Amniotic epithelial cell (primary cell): ENCODE data around the gene MCRIP2.
"Not testable (repeated sequence)": the region's sequence is repeated elsewhere in the genome, so short reads cannot be mapped to it uniquely, and the experiment has no call there.

Source experiments
- DNase-seq: peaks from one replicate; pipeline ENCODE4 v3.0.0-alpha.2; 2010; ENCODE audit warnings: low read depth

MCRIP2 gene

GRCh38 chr16:681746-682427 lies 40.3 kb downstream of the MCRIP2 start:
- peak; percentile 40 for DNase-seq

- DNase-seq, result no peak
These were observed 41.1 kb downstream of the MCRIP2 start for GRCh38 chr16:682493-683395.

- no peak for DNase-seq
These were observed 41.9 kb downstream of the MCRIP2 start for GRCh38 chr16:683396-684070.

GRCh38 chr16:684071-684794 lies 42.6 kb downstream of the MCRIP2 start, which contains the start of gene JMJD8:
Gene JMJD8 (minus strand): TSS chr16:684334. CDS start chr16:684319, 15 bp downstream.
- peak; percentile 90 for DNase-seq

- no peak for DNase-seq
These were observed 43.5 kb downstream of the MCRIP2 start for GRCh38 chr16:684961-685696.

- DNase-seq, result peak; percentile 18
These were observed 44.3 kb downstream of the MCRIP2 start for GRCh38 chr16:685967-686366.

- DNase-seq, result no peak
These were observed 45.0 kb downstream of the MCRIP2 start for GRCh38 chr16:686459-687260.

- DNase-seq, result no peak
These were observed 45.9 kb downstream of the MCRIP2 start for GRCh38 chr16:687499-687898.

- DNase-seq, result no peak
These were observed 47.7 kb downstream of the MCRIP2 start for GRCh38 chr16:689175-689897.

- not testable (repeated sequence) for DNase-seq
These were observed 49.6 kb downstream of the MCRIP2 start for GRCh38 chr16:691242-691641.

GRCh38 chr16:692356-693108 lies 50.9 kb downstream of the MCRIP2 start:
- DNase-seq, result no peak

- no peak for DNase-seq
These were observed 51.7 kb downstream of the MCRIP2 start for GRCh38 chr16:693364-693763.

GRCh38 chr16:693766-694165 lies 52.1 kb downstream of the MCRIP2 start:
- DNase-seq, result no peak

- no peak for DNase-seq
These were observed 52.7 kb downstream of the MCRIP2 start for GRCh38 chr16:694187-694862.

GRCh38 chr16:694863-695354 lies 53.3 kb downstream of the MCRIP2 start:
- DNase-seq, result no peak

- no peak for DNase-seq
These were observed 53.9 kb downstream of the MCRIP2 start for GRCh38 chr16:695355-696089.
